Measurements from ENCODE around the gene PRR7.

PRR7 gene

DNA sequence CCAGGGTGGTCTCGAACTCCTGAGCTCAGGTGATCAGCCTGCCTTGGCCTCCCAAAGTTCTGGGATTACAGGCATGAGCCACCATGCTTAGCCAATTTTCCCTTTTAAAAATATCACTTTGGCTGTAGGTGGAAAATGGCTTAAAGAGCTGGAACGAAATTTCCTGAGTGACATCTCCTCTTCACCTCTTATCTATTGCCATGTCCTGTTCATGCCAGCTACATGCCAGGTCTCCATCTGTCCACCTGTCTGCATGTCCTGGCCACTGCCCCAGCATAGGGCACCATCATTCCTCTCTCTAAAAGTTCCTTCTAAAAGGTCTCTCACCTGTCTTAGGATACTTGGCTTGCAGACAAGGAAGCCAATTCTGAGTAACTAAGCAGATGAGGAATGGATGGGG is 22.9 kb upstream of the PRR7 start:
- no peak for DNase-seq (ENCODE audit: low read depth, low spot score)

DNA sequence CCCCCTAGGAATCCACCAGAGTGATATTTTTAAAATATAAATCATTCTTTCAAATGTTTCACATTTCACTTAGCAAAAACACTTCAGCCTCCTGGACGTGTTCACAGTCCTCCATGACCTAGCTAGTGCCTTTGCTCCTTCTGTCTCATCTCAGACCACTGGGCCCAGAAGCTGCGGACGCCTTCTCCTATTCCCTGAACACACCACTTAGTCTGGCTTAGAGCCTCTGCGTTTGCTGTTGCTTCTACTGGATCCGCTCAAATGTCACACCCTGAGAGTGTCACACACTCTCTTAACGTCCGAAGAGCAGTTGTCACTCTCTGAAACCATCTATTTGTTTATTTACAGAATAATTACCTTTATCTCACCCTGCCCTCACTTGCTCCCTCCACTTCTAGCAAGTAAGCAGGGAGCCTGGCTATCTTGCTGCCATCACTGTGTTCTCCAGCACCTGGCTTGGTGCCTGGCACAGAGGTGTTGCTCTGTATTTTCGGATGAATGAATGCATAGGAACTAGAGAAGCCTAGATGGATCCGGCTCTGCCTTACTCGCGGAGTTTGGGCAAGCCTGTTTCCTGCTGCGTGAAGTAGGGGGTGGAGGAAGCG is 21.3 kb upstream of the PRR7 start:
- no peak for DNase-seq (ENCODE audit: low read depth, low spot score)

DNA sequence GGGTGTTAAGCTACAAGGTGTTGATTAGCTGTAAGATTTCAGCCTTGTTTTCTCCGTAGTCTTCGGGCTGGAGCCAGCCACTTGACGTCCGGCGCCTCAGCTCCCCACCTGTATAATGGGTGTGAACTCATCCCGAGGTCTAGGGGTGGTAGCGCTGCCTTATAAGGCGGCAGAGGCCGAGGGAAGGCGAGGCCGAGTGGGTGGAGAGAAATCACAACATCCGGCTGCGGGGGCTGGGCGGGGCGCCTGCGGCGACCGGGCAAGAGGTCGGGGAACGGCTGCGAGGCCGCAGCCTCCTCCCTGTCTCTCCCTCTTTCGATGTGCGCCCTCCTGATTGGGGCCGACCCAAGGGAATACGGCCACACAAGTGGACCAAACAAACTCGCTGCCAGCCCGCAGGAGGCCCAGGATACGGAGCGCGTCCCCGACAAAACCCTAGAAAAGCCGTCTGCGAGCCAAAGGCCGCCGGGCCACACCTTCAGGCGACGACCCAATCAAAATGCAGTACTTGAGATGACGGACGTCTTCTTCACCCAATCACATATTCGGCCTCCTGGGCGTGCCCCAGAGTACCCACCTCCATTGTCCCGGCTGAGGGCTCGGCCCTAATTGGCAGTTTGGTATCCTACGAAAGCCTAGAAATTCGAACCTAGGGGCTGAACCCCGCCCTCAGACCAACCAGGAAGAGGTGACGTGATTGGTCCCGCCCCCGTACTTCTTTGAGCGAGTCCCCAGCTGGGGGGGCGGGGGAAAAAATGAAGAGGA is 20.6 kb upstream of the PRR7 start:
- peak; percentile 100 for DNase-seq (ENCODE audit: low read depth, low spot score)

DNA sequence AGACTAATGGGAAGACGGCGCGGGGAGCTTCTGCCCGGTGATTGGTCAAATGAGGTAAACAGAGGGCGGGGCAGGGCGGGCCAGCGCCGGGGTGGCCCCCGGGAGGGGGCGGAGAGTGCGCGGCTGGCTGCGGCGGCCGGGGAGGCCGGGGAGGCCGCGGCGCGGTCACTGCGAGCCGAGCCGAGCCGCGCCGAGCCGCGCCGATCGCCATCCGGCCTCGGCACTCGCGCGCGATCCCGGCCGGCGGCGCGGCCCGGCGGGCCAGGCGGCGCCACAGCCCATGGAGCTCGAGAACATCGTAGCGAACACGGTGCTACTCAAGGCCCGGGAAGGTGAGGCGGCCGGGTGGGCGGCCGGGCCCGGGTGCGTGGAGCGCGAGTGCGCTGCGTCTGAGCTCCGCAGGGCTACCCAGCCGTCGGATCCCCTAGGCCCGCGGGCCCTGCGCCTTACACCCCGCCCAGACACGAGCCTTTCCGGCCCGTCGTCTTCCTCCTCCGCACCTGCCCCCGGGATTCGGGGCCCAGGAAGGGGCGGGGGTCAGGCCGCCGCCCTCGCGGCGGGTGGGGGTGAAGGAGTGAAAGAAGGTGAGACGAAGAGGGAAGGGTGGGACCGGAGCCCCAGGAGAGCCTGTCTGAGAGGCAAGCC is 19.9 kb upstream of the PRR7 start, which contains the start of gene GRK6:
GRK6 (plus strand) TSS at position 111 of the 645 bp plus-strand sequence; CDS start at position 281, 170 bp downstream.
- no peak for DNase-seq (ENCODE audit: low read depth, low spot score)

DNA sequence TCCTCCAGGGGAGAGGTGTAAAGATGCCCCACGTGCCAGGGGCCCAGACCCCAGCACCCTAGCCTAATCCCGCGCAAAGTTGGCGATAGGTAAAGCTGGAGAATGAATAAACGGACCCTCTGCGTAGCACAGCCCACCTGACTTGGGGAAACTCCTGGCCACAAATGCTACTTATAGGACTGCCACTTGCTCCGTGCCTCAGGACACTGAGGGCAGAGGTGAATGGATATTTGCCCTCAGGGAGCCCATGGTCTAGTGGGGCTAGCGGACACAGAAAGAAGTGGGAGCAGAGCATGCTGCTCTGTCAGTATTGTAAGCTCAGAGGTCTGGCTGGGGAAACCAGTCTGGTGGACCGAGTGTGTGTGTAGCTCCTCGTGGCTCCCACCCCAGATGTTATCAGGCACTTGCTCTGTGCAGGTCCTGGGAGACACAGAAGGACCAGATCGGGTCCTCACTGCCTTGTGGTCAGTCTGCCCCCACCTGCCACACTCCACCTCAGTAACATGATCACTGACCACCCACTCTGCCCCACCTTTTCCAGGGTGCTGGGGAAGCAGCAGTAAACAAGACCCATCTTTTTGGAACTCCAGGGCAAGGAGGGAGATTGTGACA is 19.3 kb upstream of the PRR7 start:
- no peak for DNase-seq (ENCODE audit: low read depth, low spot score)

DNA sequence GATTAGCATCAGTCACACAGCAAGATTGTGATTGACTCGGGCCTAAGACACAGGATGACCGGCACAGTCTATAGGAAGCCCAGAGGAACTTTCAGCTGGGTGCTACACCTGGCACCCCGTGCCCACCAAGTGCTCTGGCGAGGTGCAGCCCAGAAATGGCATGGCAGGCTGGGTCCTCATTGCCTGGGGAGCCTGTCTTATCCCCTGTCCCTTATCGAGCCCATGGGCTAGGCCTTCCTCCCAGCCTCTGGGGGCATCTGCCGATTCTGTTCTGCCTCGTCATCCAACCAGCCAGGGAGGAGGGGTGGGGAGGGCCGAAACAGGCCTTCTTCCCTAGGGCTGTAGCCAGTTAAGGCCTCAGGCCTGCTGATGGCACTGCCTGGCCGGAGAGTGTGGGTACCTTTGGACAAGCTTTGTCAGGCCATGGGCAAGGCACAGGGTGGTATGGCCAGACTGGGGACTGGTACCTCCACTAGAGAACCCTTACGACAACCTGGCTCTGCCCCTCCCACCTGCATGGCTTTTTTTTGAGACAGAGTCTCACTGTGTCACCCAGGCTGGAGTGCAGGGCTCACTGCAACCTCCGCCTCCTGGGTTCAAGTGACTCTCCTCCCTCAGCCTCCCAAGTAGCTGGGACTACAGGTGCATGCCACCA is 18.6 kb upstream of the PRR7 start:
- DNase-seq (ENCODE audit: low read depth, low spot score), result no peak

DNA sequence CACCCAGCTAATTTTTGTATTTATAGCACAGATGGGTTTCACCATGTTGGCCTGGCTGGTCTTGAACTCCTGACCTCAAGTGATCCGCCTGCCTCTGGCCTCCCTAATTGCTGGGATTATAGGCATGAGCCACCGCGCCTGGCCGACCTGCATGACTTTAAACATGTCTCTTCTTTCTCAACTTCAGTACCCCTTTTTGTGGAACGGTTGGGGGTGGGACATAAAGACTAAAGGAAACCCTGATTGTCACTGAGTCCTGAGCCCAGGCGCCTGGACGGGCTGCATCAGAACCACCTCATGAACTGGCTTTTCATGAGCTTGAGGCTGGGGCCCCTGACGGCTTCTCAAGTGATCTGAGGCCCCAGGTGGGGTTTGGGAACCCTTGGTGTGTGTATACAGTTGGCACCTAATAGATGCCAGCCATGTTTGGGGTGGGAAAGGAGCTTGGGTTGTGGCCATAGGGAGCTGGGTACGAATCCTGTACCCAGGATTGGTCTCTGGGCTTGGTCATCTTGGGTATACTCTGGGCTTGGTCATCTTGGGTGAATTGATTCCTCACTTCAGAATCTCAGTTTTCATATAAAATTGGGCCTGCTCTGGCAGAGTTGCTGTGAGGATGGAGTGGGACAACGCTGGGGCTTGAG is 17.9 kb upstream of the PRR7 start:
- DNase-seq (ENCODE audit: low read depth, low spot score), result no peak

DNA sequence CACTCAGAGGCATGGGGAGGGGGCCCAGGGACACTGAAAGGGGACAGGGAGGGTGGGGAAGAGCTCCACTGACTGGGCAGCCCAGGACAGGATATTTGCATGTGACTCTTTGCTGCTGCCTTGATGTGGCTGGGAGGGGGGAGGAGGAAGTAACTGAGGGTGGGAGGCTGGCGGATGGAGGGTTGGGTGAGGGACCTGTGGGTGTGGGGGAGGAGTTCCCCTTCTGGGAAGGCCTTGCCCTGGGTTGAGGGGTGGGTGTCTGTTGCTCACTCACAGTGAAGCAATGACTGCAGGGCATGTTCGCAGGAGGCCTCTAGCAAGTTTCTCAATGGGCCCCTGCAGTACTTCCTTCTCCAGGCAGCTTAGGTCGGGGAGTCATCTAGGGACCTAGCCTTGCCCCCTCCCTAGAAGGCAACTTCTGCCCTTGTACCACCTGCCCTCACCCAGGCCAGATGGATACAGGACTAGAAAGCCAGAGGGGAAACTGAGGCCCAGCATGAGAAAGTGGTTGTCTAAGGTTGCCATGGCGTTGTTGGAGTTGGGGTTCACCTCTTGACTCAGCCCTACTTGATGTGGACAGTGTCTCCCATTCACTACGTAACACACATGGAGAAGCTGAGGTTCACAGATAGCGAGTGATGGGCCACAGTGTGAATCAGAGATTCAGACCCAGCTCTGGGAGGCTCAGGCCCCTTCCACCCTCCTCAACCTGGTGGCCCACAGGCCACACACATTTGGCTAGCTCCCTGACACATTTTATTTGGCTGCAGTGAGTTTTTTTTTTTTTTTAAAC is 17.2 kb upstream of the PRR7 start:
- DNase-seq (ENCODE audit: low read depth, low spot score), result no peak

DNA sequence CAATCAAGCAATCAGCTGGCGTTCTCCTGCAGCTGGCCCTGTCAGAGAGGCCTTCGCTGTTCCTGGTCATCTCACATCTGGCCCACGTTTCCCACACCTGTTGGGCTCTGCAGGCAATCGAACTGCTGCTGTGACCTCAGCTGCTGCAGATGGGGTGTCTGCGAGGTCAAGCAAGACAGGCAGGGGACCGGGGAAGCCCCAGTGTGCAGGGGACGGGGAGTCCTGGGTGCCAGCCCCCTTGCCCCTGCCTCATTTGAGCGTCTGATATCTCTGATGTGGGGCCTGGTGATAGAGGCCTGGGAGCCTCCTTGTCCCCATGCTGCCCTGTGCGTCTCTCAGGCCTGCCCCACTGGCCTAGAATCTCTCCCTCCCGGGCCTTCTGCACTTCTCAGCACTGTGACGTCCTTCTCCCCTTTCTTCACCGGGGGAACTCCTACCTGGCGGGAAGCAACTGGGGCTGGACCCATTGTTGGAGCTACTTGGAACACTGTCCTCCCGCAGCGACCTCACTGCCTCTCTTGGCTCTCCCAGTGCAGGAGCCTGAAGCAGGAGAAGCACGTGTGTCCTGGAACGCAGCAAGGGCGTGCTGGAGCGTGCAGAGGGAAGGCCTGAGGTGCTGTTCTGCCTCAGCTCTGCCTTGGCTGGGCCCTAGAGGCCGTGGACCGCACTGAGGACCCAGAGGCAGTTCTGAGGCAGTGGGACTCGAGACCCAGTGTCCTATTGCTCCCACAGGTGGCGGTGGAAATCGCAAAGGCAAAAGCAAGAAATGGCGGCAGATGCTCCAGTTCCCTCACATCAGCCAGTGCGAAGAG is 16.3 kb upstream of the PRR7 start:
- DNase-seq (ENCODE audit: low read depth, low spot score), result no peak

DNA sequence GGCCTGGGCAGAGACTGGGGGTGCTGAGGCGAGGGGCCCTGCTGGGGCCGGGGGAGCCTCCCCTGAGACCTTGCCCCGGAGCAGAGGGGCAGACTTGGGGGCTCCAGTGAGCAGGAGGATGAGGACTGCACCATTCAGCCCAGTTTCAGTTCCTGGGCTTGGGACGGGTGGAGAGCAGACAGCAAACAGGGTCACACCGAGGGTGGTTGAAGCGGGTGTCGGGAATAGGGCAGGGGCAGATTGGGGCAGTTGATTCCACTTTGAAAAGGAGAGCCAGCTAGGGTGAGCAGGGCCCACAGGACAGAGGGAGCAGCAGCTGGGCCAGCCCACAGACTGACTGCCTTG is 15.7 kb upstream of the PRR7 start:
- DNase-seq (ENCODE audit: low read depth, low spot score), result no peak

DNA sequence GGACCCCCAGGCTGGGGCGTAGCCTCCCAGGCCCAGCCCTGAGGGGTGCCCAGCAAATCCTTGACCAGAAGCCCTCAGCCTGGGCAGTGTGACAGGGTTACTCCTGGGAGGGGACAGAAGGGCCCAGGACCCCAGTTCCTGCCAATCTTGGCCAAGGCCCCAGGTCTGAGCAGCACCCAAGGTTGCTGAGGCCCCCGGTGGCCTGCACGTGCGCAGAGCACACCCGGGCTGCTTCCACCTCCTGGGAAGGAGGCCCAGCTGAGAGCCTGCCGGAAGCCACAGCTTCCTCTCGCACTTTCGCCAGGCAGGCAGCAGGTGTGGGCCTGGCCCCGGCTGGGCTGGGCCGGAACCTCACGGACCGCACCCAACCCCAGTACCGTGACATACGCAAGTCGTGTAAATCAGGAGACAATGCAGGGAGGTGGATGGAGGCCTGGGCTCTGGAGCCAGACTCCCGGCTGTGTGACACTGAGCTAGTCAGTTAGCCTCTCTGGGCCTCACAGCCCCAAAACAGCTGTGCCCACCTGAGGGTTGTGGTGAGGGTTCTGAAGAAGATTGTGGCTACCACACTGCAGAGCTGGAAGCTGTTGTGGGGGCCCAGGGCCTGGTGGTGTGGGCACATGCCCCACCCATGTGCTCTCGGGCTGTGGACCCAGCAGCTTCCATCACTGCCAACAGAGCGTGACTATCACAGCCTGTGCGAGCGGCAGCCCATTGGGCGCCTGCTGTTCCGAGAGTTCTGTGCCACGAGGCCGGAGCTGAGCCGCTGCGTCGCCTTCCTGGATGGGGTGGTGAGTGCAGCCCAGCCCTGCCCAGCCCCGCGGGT is 15.1 kb upstream of the PRR7 start:
- no peak for DNase-seq (ENCODE audit: low read depth, low spot score)

DNA sequence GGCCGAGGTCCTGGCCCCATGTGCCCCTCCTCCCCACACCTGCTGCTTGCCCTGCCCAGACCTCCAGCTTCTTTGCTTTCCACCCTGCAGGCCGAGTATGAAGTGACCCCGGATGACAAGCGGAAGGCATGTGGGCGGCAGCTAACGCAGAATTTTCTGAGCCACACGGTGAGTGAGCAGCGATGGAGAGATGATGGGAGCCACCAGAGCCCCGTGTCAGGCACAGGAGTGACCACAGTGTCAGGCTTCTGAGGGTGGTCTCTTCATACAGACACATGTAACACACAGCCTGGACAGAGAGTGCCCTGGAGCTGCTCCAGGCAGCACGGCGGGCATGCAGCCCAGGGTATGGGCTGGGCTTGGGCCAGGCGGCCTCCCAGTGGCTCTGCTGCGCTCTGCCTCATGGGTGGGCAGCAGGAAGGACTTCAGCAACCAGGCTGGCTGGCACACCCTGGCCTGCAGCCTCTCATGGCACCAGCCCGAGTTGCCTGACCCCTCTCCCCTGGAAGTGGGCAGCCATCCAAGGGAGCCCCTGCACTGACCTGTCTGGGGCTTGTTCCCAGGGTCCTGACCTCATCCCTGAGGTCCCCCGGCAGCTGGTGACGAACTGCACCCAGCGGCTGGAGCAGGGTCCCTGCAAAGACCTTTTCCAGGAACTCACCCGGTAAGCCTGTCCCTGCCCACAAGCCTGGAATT is 14.3 kb upstream of the PRR7 start:
- DNase-seq (ENCODE audit: low read depth, low spot score), result no peak

DNA sequence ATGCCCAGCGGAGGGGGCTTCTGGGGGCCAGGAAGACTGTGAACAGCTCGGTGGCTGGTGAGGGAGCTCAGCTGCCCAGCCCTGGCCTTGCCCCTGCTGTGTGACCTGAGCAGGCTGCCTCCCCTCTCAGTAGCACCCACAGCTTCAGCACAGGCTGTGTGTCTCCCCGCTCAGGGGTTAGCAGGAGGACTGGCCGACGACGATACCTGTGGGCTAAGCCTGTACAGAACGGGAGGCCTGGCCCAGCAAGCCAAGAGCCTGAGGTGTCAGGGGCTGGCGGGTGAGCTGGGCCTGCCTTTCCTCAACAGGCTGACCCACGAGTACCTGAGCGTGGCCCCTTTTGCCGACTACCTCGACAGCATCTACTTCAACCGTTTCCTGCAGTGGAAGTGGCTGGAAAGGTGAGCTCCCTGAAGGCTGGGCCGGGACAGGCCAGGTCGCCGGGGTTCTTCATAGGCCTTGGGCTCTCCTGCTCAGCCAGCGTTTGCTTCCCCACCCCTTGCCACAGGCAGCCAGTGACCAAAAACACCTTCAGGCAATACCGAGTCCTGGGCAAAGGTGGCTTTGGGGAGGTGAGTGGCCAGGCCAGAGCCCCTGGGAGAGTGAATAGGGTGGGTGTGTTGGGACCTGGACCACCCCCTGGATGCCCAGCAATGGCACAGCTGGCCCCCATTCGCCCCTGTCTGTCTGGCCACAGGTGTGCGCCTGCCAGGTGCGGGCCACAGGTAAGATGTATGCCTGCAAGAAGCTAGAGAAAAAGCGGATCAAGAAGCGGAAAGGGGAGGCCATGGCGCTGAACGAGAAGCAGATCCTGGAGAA is 13.6 kb upstream of the PRR7 start:
- no peak for DNase-seq (ENCODE audit: low read depth, low spot score)

DNA sequence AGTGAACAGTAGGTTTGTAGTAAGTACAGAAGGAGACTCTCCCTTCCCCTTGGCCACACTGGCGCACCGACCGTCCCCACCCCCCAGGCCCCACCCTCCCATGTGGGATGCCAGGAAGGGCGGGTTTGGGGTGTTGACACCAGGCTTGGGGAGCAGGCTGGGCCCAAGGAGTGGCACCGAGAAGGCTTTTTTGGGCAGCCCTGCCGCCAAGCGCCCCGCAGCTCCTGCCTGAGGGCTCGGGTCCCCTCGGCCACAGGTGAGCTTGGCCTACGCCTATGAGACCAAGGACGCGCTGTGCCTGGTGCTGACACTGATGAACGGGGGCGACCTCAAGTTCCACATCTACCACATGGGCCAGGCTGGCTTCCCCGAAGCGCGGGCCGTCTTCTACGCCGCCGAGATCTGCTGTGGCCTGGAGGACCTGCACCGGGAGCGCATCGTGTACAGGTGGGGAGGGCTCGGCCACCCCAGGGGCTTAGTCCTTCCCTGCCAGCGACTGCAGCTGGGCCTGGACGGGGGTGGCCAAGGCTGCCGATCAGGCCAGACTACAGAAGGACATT is 12.9 kb upstream of the PRR7 start:
- no peak for DNase-seq (ENCODE audit: low read depth, low spot score)

DNA sequence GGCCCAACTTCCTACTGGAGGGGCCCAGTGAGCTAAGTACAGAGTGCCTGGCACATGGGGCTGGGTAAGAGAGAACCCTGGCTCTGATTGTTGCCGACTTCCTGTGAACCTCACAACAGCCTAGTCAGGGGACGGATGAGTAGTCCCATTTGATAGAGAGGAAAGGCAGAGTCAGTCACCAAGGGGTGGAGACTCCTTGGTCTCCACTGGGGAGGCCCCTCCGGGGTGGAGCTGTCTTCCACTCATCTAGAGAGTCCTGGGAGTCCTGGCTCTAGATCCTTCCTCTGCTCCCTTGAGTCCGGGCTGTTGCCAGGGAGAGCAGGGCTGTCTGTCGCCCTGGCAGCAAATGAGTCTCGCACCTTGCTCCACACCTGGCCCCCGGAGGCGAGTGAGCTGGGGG is 12.2 kb upstream of the PRR7 start:
- DNase-seq (ENCODE audit: low read depth, low spot score), result no peak

DNA sequence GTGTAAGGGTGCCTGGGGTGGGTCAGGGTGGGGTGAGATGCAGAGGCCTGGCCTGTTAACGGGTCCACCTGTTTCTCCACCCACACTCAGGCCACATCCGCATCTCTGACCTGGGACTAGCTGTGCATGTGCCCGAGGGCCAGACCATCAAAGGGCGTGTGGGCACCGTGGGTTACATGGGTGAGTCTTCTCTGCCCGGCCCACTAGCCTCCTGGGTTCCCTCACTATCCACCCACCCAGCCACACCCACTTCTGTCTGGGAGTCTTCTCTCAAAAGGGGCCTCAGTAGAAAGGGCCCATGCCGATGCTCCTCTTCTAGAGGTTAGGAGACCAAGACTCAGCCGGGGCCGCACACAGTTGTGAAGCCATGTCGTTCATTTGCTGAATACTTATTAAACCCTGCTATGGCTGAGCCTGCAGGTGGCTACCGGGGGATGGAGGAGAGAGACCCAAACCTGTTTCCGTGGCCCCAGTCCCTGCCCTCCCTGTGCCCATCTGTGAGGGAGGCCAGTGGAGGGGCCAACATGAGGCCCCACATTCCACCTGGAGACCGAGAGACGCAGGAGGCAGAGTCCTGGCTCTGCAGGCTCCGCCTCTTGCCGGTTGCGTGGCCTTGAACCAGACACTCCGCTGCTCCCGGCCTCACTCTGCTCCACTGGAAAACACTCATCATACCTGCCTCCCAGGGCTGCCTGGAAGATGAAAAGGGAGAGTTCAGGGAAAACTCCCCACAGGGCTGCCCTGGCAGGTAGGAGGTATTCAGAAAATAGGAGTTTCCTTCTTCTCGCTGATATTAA is 11.5 kb upstream of the PRR7 start:
- DNase-seq (ENCODE audit: low read depth, low spot score), result no peak
